ENCODE measurements around the gene LRTM2. TPM values are rescaled to one million over a fixed set of nuclear protein-coding genes. Genes with fewer than 3 reads are reported as not detected.

Gene LRTM2
- total RNA-seq, 1 donor from 2014 or later, result not detected

- no peak for DNase-seq (ENCODE audit: low spot score)
These were observed 44.1 kb downstream of the LRTM2 start for GRCh38 chr12:1864456-1864855.

- no peak for DNase-seq (ENCODE audit: low spot score)
These were observed 44.5 kb downstream of the LRTM2 start for GRCh38 chr12:1864867-1865266.

GRCh38 chr12:1865284-1865866 lies 45.0 kb downstream of the LRTM2 start:
- no peak for DNase-seq (ENCODE audit: low spot score)

GRCh38 chr12:1869145-1869544 lies 48.8 kb downstream of the LRTM2 start:
- DNase-seq (ENCODE audit: low spot score), result no peak

GRCh38 chr12:1870086-1870485 lies 49.7 kb downstream of the LRTM2 start:
- DNase-seq (ENCODE audit: low spot score), result no peak

GRCh38 chr12:1870998-1871917 lies 50.9 kb downstream of the LRTM2 start:
- no peak for DNase-seq (ENCODE audit: low spot score)

GRCh38 chr12:1872001-1872400 lies 51.6 kb downstream of the LRTM2 start:
- DNase-seq (ENCODE audit: low spot score), result no peak

- no peak for DNase-seq (ENCODE audit: low spot score)
These were observed 52.1 kb downstream of the LRTM2 start for GRCh38 chr12:1872448-1872847.

GRCh38 chr12:1873531-1874510 lies 53.5 kb downstream of the LRTM2 start:
- no peak for DNase-seq (ENCODE audit: low spot score)

GRCh38 chr12:1875608-1876007 lies 55.2 kb downstream of the LRTM2 start:
- DNase-seq (ENCODE audit: low spot score), result no peak

- DNase-seq (ENCODE audit: low spot score), result no peak
These were observed 55.7 kb downstream of the LRTM2 start for GRCh38 chr12:1876086-1876485.

GRCh38 chr12:1877169-1877878 lies 57.0 kb downstream of the LRTM2 start:
- DNase-seq (ENCODE audit: low spot score), result no peak

GRCh38 chr12:1878214-1878613 lies 57.8 kb downstream of the LRTM2 start:
- DNase-seq (ENCODE audit: low spot score), result no peak

GRCh38 chr12:1878695-1879094 lies 58.3 kb downstream of the LRTM2 start:
- DNase-seq (ENCODE audit: low spot score), result no peak

GRCh38 chr12:1879633-1880032 lies 59.3 kb downstream of the LRTM2 start:
- DNase-seq (ENCODE audit: low spot score), result peak; percentile 79

GRCh38 chr12:1880153-1880845 lies 59.9 kb downstream of the LRTM2 start:
- DNase-seq (ENCODE audit: low spot score), result peak; percentile 82

GRCh38 chr12:1880876-1881275 lies 60.5 kb downstream of the LRTM2 start:
- peak; percentile 86 for DNase-seq (ENCODE audit: low spot score)

GRCh38 chr12:1881301-1881700 lies 60.9 kb downstream of the LRTM2 start:
- DNase-seq (ENCODE audit: low spot score), result no peak

- no peak for DNase-seq (ENCODE audit: low spot score)
These were observed 61.6 kb downstream of the LRTM2 start for GRCh38 chr12:1881936-1882335.

GRCh38 chr12:1882405-1882804 lies 62.0 kb downstream of the LRTM2 start:
- no peak for DNase-seq (ENCODE audit: low spot score)
